GM13976 (cell line): ENCODE data around the gene DMRTB1.
A peak's percentile ranks its signal among the peaks of the same experiment; 100 is the strongest.

Experiments used
- DNase-seq: peaks from one replicate; pipeline ENCODE4 v3.0.0; 2012; ENCODE audit warnings: low spot score
- in situ Hi-C: fragments of 300-500 bp; cut with MboI; formaldehyde crosslinking; loops from one replicate; pipeline ENCODE4 v1.12.0; 2022; ENCODE audit warnings: low sequenced_read_pairs, mixed read lengths, inconsistent platforms; ENCODE audit not compliant: unreplicated experiment
- TF ChIP-seq, protein P1 (sequence below): IDR thresholded peaks from 2 replicates; pipeline ENCODE4 v1.5.1; 2012; ENCODE audit warnings: borderline replicate concordance, mild to moderate bottlenecking; ENCODE audit not compliant: insufficient read depth; ENCODE audit errors: extremely low read depth, missing control alignments, control extremely low read depth

DMRTB1 gene

DNA sequence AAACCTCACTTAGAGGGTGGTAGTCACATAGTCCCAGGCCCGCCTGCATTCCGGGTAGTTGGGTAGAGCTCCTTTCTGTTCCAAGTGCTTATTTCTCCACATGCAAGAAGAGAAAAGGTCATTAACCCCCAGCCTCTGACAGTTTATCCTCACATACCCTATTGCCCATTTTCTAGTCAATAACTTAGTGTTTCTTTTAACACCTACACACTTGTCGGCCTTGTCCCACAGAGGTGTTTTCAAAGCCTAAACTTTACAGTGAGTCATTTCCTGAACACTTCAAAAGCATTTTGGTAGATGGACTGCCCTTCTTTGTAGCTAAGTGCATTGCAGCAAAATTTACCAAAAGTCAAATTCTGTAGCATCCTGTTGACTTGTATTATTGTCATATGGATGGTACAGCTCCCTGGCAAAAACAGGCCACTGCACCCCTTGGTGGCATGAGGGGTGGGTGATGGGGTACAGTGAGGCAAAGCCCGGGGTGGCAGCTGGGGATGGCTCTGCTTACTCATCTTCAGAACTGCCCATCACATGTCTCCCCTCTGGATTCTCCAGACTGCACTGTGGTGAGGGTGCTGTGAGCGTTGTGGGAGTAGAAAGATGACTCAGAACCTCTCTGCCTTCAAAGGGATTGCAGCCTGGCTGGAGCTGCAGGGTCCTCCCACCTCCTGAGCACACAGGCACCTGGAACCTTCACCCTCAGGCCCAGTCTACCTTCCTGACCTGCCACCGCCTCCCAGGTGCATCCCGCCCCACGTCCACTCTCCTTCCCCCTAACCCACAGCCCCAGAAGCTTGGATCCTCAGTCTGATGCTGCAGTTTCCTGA, 45.8 kb upstream of the DMRTB1 start:
- in situ Hi-C loops: no loop called here
- TF ChIP-seq, protein P1, sequence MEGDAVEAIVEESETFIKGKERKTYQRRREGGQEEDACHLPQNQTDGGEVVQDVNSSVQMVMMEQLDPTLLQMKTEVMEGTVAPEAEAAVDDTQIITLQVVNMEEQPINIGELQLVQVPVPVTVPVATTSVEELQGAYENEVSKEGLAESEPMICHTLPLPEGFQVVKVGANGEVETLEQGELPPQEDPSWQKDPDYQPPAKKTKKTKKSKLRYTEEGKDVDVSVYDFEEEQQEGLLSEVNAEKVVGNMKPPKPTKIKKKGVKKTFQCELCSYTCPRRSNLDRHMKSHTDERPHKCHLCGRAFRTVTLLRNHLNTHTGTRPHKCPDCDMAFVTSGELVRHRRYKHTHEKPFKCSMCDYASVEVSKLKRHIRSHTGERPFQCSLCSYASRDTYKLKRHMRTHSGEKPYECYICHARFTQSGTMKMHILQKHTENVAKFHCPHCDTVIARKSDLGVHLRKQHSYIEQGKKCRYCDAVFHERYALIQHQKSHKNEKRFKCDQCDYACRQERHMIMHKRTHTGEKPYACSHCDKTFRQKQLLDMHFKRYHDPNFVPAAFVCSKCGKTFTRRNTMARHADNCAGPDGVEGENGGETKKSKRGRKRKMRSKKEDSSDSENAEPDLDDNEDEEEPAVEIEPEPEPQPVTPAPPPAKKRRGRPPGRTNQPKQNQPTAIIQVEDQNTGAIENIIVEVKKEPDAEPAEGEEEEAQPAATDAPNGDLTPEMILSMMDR: no peak
- peak; percentile 54 for DNase-seq

GRCh38 chr1:53414632-53415031, 44.6 kb upstream of the DMRTB1 start:
- DNase-seq: no peak
- in situ Hi-C loops: no loop called here
- TF ChIP-seq, protein P1: no peak

DNA sequence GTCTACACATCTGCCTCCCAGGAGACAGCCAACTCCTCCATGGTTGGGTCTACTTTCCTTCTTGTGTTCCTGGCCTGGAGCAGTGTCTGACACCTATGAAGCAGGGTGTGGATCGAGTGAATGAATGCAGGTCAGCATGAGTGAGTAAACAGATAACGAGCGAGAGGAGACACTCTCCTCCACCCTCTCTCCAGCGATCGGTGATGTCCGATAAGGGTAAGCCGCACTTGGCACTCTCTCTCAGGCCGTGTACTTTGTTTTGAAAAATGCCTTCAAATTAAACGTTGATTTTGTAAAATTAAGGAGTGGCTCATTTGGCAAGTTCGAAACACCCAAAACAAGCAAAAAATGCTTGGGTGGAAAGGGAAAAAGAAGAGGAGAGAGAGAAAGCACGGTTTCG, 43.8 kb upstream of the DMRTB1 start:
- TF ChIP-seq, protein P1: no peak
- DNase-seq: no peak
- in situ Hi-C loops: no loop called here

DNA sequence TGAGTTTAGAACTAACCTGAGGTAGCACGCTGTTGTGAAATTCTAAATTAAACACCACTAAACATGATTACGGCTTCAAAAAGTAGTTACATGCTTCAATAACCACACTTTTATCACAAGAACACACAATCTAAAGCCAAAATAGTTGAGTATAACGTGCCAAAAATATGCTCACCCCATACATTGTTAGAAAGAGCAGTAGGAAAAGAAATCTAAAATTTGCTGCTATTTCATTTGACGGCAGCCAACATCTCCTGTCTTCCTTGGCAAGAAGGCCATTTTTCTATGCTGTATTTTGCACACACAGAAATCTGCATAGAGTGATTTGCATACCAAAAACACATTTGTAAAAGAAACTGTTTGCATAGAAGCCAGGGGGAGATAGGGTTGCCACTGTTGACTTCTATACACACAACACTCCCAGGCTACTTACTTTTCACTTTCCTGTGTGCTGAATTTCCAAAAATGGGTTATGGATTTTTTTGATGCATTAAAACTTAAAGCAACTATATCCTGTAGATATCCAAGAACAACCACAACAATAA, 42.9 kb upstream of the DMRTB1 start:
- in situ Hi-C loops: no loop called here
- TF ChIP-seq, protein P1: no peak
- no peak for DNase-seq

- TF ChIP-seq, protein P1: no peak
- DNase-seq: no peak
- in situ Hi-C loops: no loop called here
Observed at GRCh38 chr1:53417074-53417511, 42.1 kb upstream of the DMRTB1 start.

- TF ChIP-seq, protein P1: no peak
- in situ Hi-C loops: no loop called here
- DNase-seq: no peak
Observed at GRCh38 chr1:53419034-53419433, 40.2 kb upstream of the DMRTB1 start.
